Erythroblast (primary cell): ENCODE data around the gene FPR1.

Source experiments
- GATA1 ChIP-seq: IDR thresholded peaks from 2 replicates; pipeline ENCODE4 v1.6.1; 2011; ENCODE audit warnings: low read depth, mild to moderate bottlenecking, control low read depth, low read length, moderate library complexity
- POLR2A ChIP-seq: IDR thresholded peaks from 2 replicates; pipeline ENCODE4 v1.6.1; 2011; ENCODE audit warnings: mild to moderate bottlenecking, low read length

DNA sequence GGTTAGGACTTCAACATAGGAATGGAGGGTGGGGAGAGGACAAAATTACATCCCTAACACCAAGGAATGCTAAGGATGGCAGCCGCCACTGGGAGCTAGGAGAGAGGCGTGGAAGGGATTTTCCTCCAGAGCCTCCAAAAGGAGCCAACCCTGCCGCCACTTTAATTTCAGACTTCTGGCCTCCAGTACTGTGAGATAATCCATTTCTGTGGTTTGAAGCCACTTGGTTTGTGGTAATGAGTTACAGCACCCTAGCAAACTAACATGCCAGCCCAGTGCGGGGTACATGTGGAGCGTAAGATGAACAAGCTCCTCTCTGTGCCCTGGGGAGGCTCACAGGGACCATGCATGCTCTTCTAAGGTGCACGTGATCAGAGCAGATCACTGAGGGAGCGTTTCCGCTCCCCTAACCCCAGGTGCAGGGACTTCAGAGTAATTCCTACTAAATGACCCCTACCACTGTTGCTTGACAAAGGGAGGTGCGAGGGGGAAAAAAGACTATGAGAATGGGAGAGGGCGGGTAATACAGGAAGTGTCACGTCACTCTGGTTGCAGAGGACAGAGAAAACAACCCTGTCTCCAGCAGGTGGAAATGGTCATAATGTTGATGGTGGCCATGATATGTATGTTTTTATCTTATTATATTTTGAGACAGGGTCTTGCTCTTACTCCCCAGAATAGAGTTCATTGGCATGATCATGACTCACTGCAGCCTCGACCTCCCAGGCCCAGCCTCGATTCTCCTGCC lies 12.0 kb downstream of the FPR1 start:
- no peak for TF ChIP-seq POLR2A
- no peak for TF ChIP-seq GATA1
